ENCODE data around the gene PDE1C.

Gene PDE1C

DNA sequence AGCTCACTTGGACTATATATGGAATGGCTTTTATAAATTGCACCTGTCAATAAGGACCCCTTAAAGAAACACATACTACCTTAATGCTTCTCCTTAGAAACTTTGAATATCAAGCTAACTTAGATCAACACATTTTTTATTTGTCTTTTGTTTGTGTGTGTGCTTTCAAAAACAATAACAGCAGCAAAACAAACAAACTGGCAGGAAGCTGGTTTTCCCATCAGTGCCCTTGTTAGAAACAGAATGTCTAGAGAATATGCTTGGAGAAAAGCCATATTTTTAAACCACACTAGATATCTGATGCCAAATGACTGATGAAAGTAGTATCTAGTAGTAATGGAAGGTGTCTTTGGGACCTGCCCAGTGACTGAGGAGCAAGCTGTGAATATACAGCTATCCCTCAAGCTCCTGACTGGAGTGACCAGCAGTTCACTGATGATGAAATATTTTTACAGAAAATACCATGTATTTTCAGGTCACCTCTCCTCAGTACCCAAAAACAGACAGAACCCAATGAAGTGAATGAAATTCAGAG, 1.0 kb downstream of the PDE1C start:
- peaks cover 38% of the 10 kb centered on the region for H3K27me3 ChIP-seq (ENCODE audit: insufficient read depth, poor library complexity, severe bottlenecking)
- H3K4me1 ChIP-seq (ENCODE audit: insufficient read depth, poor library complexity, severe bottlenecking), result no peaks in the 10 kb centered on the region
- no peaks in the 10 kb centered on the region for H3K9me3 ChIP-seq (ENCODE audit: severe bottlenecking)
- no peak for ATAC-seq (ENCODE audit: low read depth)
- H3K36me3 ChIP-seq (ENCODE audit: low read depth), result no peaks in the 10 kb centered on the region
- H3K4me3 ChIP-seq (ENCODE audit: severe bottlenecking), result no peak overlapping the region
- DNase-seq (ENCODE audit: low spot score), result no peak
- TF ChIP-seq CTCF (IDR thresholded peaks at IDR 0.05; ENCODE audit: poor library complexity, severe bottlenecking), result no peak
- no peak overlapping the region for H3K27ac ChIP-seq (ENCODE audit: poor library complexity, severe bottlenecking)

- no peak overlapping the region for H3K4me3 ChIP-seq (ENCODE audit: severe bottlenecking)
- DNase-seq (ENCODE audit: low spot score), result no peak
- no peaks in the 10 kb centered on the region for H3K36me3 ChIP-seq (ENCODE audit: low read depth)
- H3K27ac ChIP-seq (ENCODE audit: poor library complexity, severe bottlenecking), result no peak overlapping the region
- H3K27me3 ChIP-seq (ENCODE audit: insufficient read depth, poor library complexity, severe bottlenecking), result peaks cover 38% of the 10 kb centered on the region
- no peak for ATAC-seq (ENCODE audit: low read depth)
- TF ChIP-seq CTCF (IDR thresholded peaks at IDR 0.05; ENCODE audit: poor library complexity, severe bottlenecking), result no peak
- no peaks in the 10 kb centered on the region for H3K4me1 ChIP-seq (ENCODE audit: insufficient read depth, poor library complexity, severe bottlenecking)
- no peaks in the 10 kb centered on the region for H3K9me3 ChIP-seq (ENCODE audit: severe bottlenecking)
Observed at GRCh38 chr7:32068411-32069101, 1.7 kb downstream of the PDE1C start.

DNA sequence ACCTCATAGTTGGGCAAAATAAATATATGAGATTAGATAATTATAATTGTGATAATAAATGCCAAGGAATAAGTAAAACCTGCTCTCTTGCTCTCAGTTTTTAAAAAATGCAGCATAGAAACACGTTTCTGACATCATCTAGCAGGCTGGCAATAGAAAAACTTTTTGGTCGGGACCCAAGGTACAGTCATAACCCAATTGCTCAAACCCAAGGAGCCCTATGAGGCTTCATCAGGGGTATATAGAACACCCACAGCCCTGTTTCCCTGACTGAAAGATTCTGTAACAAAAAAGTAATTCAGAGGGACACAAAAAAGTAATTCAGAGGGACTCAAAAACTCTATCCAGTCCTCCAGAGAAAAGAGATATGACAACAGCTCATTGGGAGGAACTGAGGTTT, 3.8 kb downstream of the PDE1C start:
- no peak for TF ChIP-seq CTCF (IDR thresholded peaks at IDR 0.05; ENCODE audit: poor library complexity, severe bottlenecking)

DNA sequence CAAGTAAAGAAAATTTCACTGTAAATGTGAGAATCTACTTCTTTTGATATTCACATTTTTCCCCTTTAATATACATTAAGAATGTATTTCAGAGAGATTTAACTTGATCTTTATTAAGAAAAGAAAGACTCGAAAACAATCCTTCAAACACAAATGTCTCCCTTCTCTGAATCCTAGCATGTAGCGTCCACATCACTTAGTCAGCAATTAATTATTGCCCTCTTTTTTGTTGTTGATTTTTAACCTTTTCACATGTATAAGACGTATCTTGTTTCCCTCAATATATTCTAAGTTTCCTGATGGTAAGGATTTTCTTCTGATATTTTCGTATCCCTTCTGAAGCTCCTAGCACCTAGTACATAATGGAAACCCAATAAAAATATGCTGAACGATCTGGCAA, 6.6 kb downstream of the PDE1C start:
- ATAC-seq (ENCODE audit: low read depth) (no peak), DNase-seq (ENCODE audit: low spot score) (no peak)
- Histone ChIP-seq H3K9me3 (ENCODE audit: severe bottlenecking) (no peaks in the 10 kb centered on the region), H3K4me1 (ENCODE audit: insufficient read depth, poor library complexity, severe bottlenecking) (no peaks in the 10 kb centered on the region), H3K4me3 (ENCODE audit: severe bottlenecking) (no peak overlapping the region), H3K36me3 (ENCODE audit: low read depth) (no peaks in the 10 kb centered on the region), H3K27ac (ENCODE audit: poor library complexity, severe bottlenecking) (no peak overlapping the region), H3K27me3 (ENCODE audit: insufficient read depth, poor library complexity, severe bottlenecking) (no peaks in the 10 kb centered on the region)
- no peak for TF ChIP-seq CTCF (IDR thresholded peaks at IDR 0.05; ENCODE audit: poor library complexity, severe bottlenecking)

More for the DNA sequence above, 3.8 kb downstream of the PDE1C start:
- ATAC-seq (ENCODE audit: low read depth) (no peak), DNase-seq (ENCODE audit: low spot score) (no peak)
- H3K9me3 ChIP-seq (ENCODE audit: severe bottlenecking), result no peaks in the 10 kb centered on the region
- H3K4me1 ChIP-seq (ENCODE audit: insufficient read depth, poor library complexity, severe bottlenecking), result no peaks in the 10 kb centered on the region
- peaks cover 26% of the 10 kb centered on the region for H3K27me3 ChIP-seq (ENCODE audit: insufficient read depth, poor library complexity, severe bottlenecking)
- H3K27ac ChIP-seq (ENCODE audit: poor library complexity, severe bottlenecking), result no peak overlapping the region
- H3K4me3 ChIP-seq (ENCODE audit: severe bottlenecking), result no peak overlapping the region
- no peaks in the 10 kb centered on the region for H3K36me3 ChIP-seq (ENCODE audit: low read depth)

DNA sequence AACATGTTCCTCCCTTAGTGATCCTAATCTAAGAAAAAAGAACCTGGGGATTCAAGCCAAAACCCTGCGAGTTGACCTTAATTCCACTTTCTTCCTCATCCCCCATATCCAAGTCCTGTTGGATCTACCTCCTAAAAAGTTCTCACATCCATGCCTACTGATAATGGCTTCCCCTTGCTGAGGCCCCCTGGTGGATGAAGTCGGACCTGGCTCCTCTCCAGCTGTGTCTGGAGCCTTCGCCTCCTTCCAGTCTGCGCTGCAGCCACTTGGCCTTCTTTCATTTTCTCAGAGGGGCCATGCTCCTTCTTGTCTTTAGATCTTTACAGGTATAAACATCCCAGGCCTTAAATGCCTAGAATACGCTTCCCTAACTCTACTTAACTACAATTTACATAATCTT, 8.1 kb downstream of the PDE1C start:
- ATAC-seq (ENCODE audit: low read depth) (no peak), DNase-seq (ENCODE audit: low spot score) (no peak)
- no peak overlapping the region for H3K27ac ChIP-seq (ENCODE audit: poor library complexity, severe bottlenecking)
- no peaks in the 10 kb centered on the region for H3K9me3 ChIP-seq (ENCODE audit: severe bottlenecking)
- no peaks in the 10 kb centered on the region for H3K27me3 ChIP-seq (ENCODE audit: insufficient read depth, poor library complexity, severe bottlenecking)
- no peaks in the 10 kb centered on the region for H3K36me3 ChIP-seq (ENCODE audit: low read depth)
- no peak overlapping the region for H3K4me3 ChIP-seq (ENCODE audit: severe bottlenecking)
- peak; percentile 40 for TF ChIP-seq CTCF (IDR thresholded peaks at IDR 0.05; ENCODE audit: poor library complexity, severe bottlenecking)
- no peaks in the 10 kb centered on the region for H3K4me1 ChIP-seq (ENCODE audit: insufficient read depth, poor library complexity, severe bottlenecking)

Data from RWPE2 (cell line).